GM23338 (cell line): ENCODE measurements around the gene BRD2. TPM values are rescaled to one million over a fixed set of nuclear protein-coding genes. Genes with fewer than 3 reads are reported as not detected.

Experiments used
- ATAC-seq: fragments of 200-7000 bp; cut with Tn5 transposase; 3 replicates; pipeline ENCODE4 v1.9.1; 2020
- DNase-seq: peaks from one replicate; pipeline ENCODE4 v3.0.0-alpha.2; 2015; ENCODE audit warnings: low spot score
- H2AFZ ChIP-seq: fragments of 200-600 bp; sonication (generic); 2 replicates; pipeline ENCODE4 v1.8.0; 2016; ENCODE audit warnings: antibody characterized with exemption, mild to moderate bottlenecking, moderate library complexity
- H3F3A ChIP-seq: fragments of 200-600 bp; sonication (generic); replicated peaks from 2 replicates; pipeline ENCODE4 v1.8.0; 2017; ENCODE audit warnings: antibody characterized with exemption, mixed run types, low read depth
- H3K27ac ChIP-seq: fragments of 200-600 bp; sonication (generic); 2 replicates; pipeline ENCODE4 v1.6.1; 2016; ENCODE audit warnings: low read depth
- H3K27me3 ChIP-seq: fragments of 200-600 bp; sonication (generic); 2 replicates; pipeline ENCODE4 v1.8.0; 2016; ENCODE audit warnings: mild to moderate bottlenecking, mixed run types, moderate library complexity; ENCODE audit not compliant: insufficient read depth
- H3K36me3 ChIP-seq: fragments of 200-600 bp; sonication (generic); 2 replicates; pipeline ENCODE4 v1.8.0; 2016; ENCODE audit warnings: mild to moderate bottlenecking; ENCODE audit not compliant: insufficient read depth
- H3K4me1 ChIP-seq: fragments of 200-600 bp; sonication (generic); 2 replicates; pipeline ENCODE4 v1.8.0; 2016; ENCODE audit warnings: mild to moderate bottlenecking, moderate library complexity; ENCODE audit not compliant: insufficient read depth
- H3K4me2 ChIP-seq: fragments of 200-600 bp; sonication (generic); 2 replicates; pipeline ENCODE4 v1.7.1; 2017; ENCODE audit warnings: mixed run types
- H3K4me3 ChIP-seq: fragments of 200-600 bp; sonication (generic); 2 replicates; pipeline ENCODE4 v1.6.1; 2016; ENCODE audit warnings: mixed run types
- H3K79me2 ChIP-seq: fragments of 200-600 bp; sonication (generic); replicated peaks from 2 replicates; pipeline ENCODE4 v1.8.0; 2017; ENCODE audit warnings: mild to moderate bottlenecking; ENCODE audit not compliant: insufficient read depth
- H3K9me2 ChIP-seq: fragments of 200-600 bp; sonication (generic); 2 replicates; pipeline ENCODE4 v1.8.0; 2017; ENCODE audit not compliant: insufficient read depth
- H4K20me1 ChIP-seq: fragments of 200-600 bp; sonication (generic); replicated peaks from 2 replicates; pipeline ENCODE4 v1.8.0; 2017; ENCODE audit warnings: mild to moderate bottlenecking; ENCODE audit not compliant: insufficient read depth
- H3K27ac Mint-ChIP-seq: 2 replicates; pipeline ENCODE4 v1.8.0; 2020; ENCODE audit warnings: inconsistent platforms, mild to moderate bottlenecking, moderate library complexity, mixed read lengths
- H3K27me3 Mint-ChIP-seq: 3 replicates; pipeline ENCODE4 v1.8.0; 2022; ENCODE audit warnings: low read depth, mild to moderate bottlenecking, moderate library complexity, mixed read lengths, inconsistent platforms; ENCODE audit not compliant: insufficient read depth, poor library complexity
- H3K36me3 Mint-ChIP-seq: 3 replicates; pipeline ENCODE4 v1.8.0; 2021; ENCODE audit warnings: low read depth, mild to moderate bottlenecking, inconsistent platforms, moderate library complexity, mixed read lengths
- H3K4me1 Mint-ChIP-seq: 3 replicates; pipeline ENCODE4 v1.8.0; 2020; ENCODE audit warnings: mild to moderate bottlenecking, inconsistent platforms, mixed read lengths
- H3K4me3 Mint-ChIP-seq: 3 replicates; pipeline ENCODE4 v1.8.0; 2021; ENCODE audit warnings: moderate library complexity, mild to moderate bottlenecking, inconsistent platforms, mixed read lengths
- H3K9me3 Mint-ChIP-seq: 3 replicates; pipeline ENCODE4 v1.8.0; 2020; ENCODE audit warnings: moderate library complexity, mild to moderate bottlenecking, inconsistent platforms, mixed read lengths
- CTCF ChIP-seq, 2 experiments: fragments of 200-600 bp in 1 of 2; sonication (generic) in 1 of 2; conservative IDR thresholded peaks; 2 replicates each; pipeline versions ENCODE4 v1.5.1 to v1.6.1; 2016 to 2017; ENCODE audit warnings: antibody characterized with exemption in 2 of 2, low read depth in 2 of 2, mild to moderate bottlenecking in 2 of 2, moderate library complexity in 1 of 2
- ETS1 ChIP-seq: IDR thresholded peaks from 2 replicates; pipeline ENCODE4 v1.6.1; 2016; ENCODE audit warnings: antibody characterized with exemption
- EZH2phosphoT487 ChIP-seq: fragments of 200-600 bp; sonication (generic); IDR thresholded peaks from one replicate; pipeline ENCODE4 v1.8.1; 2018; ENCODE audit warnings: antibody characterized with exemption; ENCODE audit not compliant: unreplicated experiment
- NANOG ChIP-seq: IDR thresholded peaks from 2 replicates; pipeline ENCODE4 v1.6.1; 2016; ENCODE audit warnings: antibody characterized with exemption, borderline replicate concordance
- POLR2AphosphoS5 ChIP-seq: IDR thresholded peaks from 2 replicates; pipeline ENCODE4 v1.6.1; 2016; ENCODE audit warnings: antibody characterized with exemption, low read depth
- STAT1 ChIP-seq: IDR thresholded peaks from one replicate; pipeline ENCODE4 v1.6.1; 2016; ENCODE audit warnings: antibody characterized with exemption; ENCODE audit not compliant: unreplicated experiment
- ZNF114 ChIP-seq: fragments of 250-450 bp; sonication (Bioruptor Pico); IDR thresholded peaks from 2 replicates; pipeline ENCODE4 v1.5.0; 2020; ENCODE audit warnings: mild to moderate bottlenecking, moderate library complexity
- ZNF331 ChIP-seq: fragments of 250-450 bp; sonication (Bioruptor Pico); IDR thresholded peaks from 2 replicates; pipeline ENCODE4 v1.5.0; 2020; ENCODE audit warnings: low read depth, mild to moderate bottlenecking, moderate library complexity
- ZNF462 ChIP-seq: fragments of 250-450 bp; sonication (Bioruptor Pico); IDR thresholded peaks from 2 replicates; pipeline ENCODE4 v1.5.0; 2020; ENCODE audit warnings: mild to moderate bottlenecking, moderate library complexity
- polyA plus RNA-seq: library from polyadenylated mRNA; unstranded; fragments of >200 nt; fragmentation: Nextera tagmentation; extraction: Ambion mirVana; gene quantifications from 2 replicates; pipeline ENCODE4 v1.2.1, GENCODE V29; 2016
- total RNA-seq: library from RNA; depleted of rRNA; stranded (reverse); fragments of >200 nt; shearing (Covaris generic); gene quantifications from 2 replicates; pipeline ENCODE4 v1.2.3, GENCODE V29; 2014

Gene BRD2
- total and polyA plus RNA-seq, 2 experiments from 2014 or later: 84.9 to 169 TPM

- H3K27me3 Mint-ChIP-seq: peaks cover 52% of the 10 kb centered on the region
- H3K4me1 Mint-ChIP-seq: peaks cover 26% of the 10 kb centered on the region
- Histone ChIP-seq H4K20me1 (peaks cover 38% of the 10 kb centered on the region), H3K4me1 (peaks cover 26% of the 10 kb centered on the region; the same call in 1 of the 2 replicates), H3K36me3 (peaks cover 33% of the 10 kb centered on the region), H3K79me2 (peaks cover 73% of the 10 kb centered on the region), H3K4me2 (peak overlapping the region; percentile 100), H3K27ac (peak overlapping the region; percentile 100), H3K9me2 (no peaks in the 10 kb centered on the region), H3K4me3 (peak overlapping the region; percentile 99), H2AFZ (no peak overlapping the region), H3F3A (peaks cover 43% of the 10 kb centered on the region), H3K27me3 (no peaks in the 10 kb centered on the region)
- DNase-seq (no peak), ATAC-seq (no peak)
- peaks cover 67% of the 10 kb centered on the region for H3K36me3 Mint-ChIP-seq
- peaks cover 12% of the 10 kb centered on the region for H3K9me3 Mint-ChIP-seq
- peak overlapping the region; percentile 98 for H3K4me3 Mint-ChIP-seq
- H3K27ac Mint-ChIP-seq: peak overlapping the region; percentile 100
- TF ChIP-seq POLR2AphosphoS5: 0 out of 2 replicates have a peak, but pooled peaks have one; percentile 39
- TF ChIP-seq CTCF (conservative IDR thresholded peaks at IDR 0.05; ENCODE audit: low read depth in 2 of 2): no peak
These were observed 2.8 kb downstream of the BRD2 start for GRCh38 chr6:32971242-32971580.

- ATAC-seq (peak; percentile 39), DNase-seq (peak; percentile 99)
- Histone ChIP-seq H2AFZ (no peak overlapping the region), H3K4me2 (peak overlapping the region; percentile 100), H3K4me1 (peaks cover 31% of the 10 kb centered on the region; the same call in 1 of the 2 replicates), H4K20me1 (peaks cover 44% of the 10 kb centered on the region), H3K36me3 (peaks cover 38% of the 10 kb centered on the region), H3K79me2 (peaks cover 75% of the 10 kb centered on the region), H3K4me3 (peak overlapping the region; percentile 99), H3K27me3 (no peaks in the 10 kb centered on the region), H3K27ac (peak overlapping the region; percentile 100), H3F3A (peaks cover 49% of the 10 kb centered on the region), H3K9me2 (no peaks in the 10 kb centered on the region)
- Mint-ChIP-seq H3K27ac (peak overlapping the region; percentile 100), H3K9me3 (peaks cover 12% of the 10 kb centered on the region), H3K36me3 (peaks cover 73% of the 10 kb centered on the region), H3K4me1 (peaks cover 28% of the 10 kb centered on the region), H3K4me3 (peak overlapping the region; percentile 98), H3K27me3 (peaks cover 53% of the 10 kb centered on the region)
- peak; percentile 90 for TF ChIP-seq POLR2AphosphoS5
- TF ChIP-seq EZH2phosphoT487: no peak
- TF ChIP-seq ETS1: peak; percentile 49
- no peak for TF ChIP-seq ZNF462
- no peak for TF ChIP-seq ZNF114 (CRISPR knock-in tag)
- no peak for TF ChIP-seq STAT1
- TF ChIP-seq ZNF331 (CRISPR knock-in tag): no peak
- TF ChIP-seq NANOG: no peak
- no peak for TF ChIP-seq CTCF (conservative IDR thresholded peaks at IDR 0.05; ENCODE audit: low read depth in 2 of 2)
These were observed 3.4 kb downstream of the BRD2 start for GRCh38 chr6:32971581-32972352.
